Spleen (tissue), 11 donors: ENCODE data around the gene C19orf12. TPM values are rescaled to one million over a fixed set of nuclear protein-coding genes. Genes with fewer than 3 reads are reported as not detected.

Experiments
- DNase-seq: peaks from one replicate; pipeline ENCODE4 v3.0.0-alpha.2; 2020
- H3K27ac ChIP-seq, 8 donors: fragments of 200-600 bp; sonication (generic) in 7 of 8; 1 replicate in 4 of 8; 2 replicates in 4 of 8; pipeline versions ENCODE4 v1.5.0 to v1.8.0; 2016 to 2021; ENCODE audit warnings: inconsistent platforms in 4 of 8, mild to moderate bottlenecking in 4 of 8, moderate library complexity in 1 of 8
- H3K27me3 ChIP-seq, 7 donors: fragments of 200-600 bp; sonication (generic) in 6 of 7; replicated peaks in 1 of 7; 1 replicate in 4 of 7; 2 replicates in 3 of 7; pipeline versions ENCODE4 v1.5.0 to v1.8.0; 2016 to 2021; ENCODE audit warnings: inconsistent platforms in 3 of 7, mild to moderate bottlenecking in 1 of 7
- H3K36me3 ChIP-seq, 6 donors: fragments of 200-600 bp; sonication (generic) in 5 of 6; 1 replicate in 4 of 6; 2 replicates in 2 of 6; pipeline versions ENCODE4 v1.5.0 to v1.8.0; 2016 to 2021; ENCODE audit warnings: inconsistent platforms in 2 of 6
- H3K4me1 ChIP-seq, 6 donors: fragments of 200-600 bp; sonication (generic) in 5 of 6; 1 replicate in 3 of 6; 2 replicates in 3 of 6; pipeline versions ENCODE4 v1.5.0 to v1.8.0; 2016 to 2021; ENCODE audit warnings: inconsistent platforms in 3 of 6
- H3K4me3 ChIP-seq, 8 donors: fragments of 200-600 bp; sonication (generic) in 7 of 8; 1 replicate in 4 of 8; 2 replicates in 4 of 8; pipeline versions ENCODE4 v1.5.0 to v1.8.0; 2016 to 2021; ENCODE audit warnings: inconsistent platforms in 4 of 8, mild to moderate bottlenecking in 4 of 8, moderate library complexity in 2 of 8
- H3K9me3 ChIP-seq, 8 donors: fragments of 200-600 bp; sonication (generic) in 7 of 8; 1 replicate in 4 of 8; 2 replicates in 4 of 8; pipeline versions ENCODE4 v1.5.0 to v1.8.0; 2016 to 2021; ENCODE audit warnings: inconsistent platforms in 4 of 8
- CTCF ChIP-seq, 11 experiments: fragments of 200-600 bp in 7 of 11; fragments of 450-650 bp in 4 of 11; sonication (generic) in 4 of 11; IDR thresholded peaks in 8 of 11; conservative IDR thresholded peaks in 3 of 11; 1 replicate in 7 of 11; 2 replicates in 4 of 11; pipeline versions ENCODE4 v1.4.0 to v1.8.0; 2016 to 2021; ENCODE audit warnings: antibody characterized with exemption in 11 of 11, inconsistent platforms in 4 of 11, mild to moderate bottlenecking in 1 of 11
- POLR2A ChIP-seq, 3 donors: fragments of 450-650 bp; IDR thresholded peaks; one replicate each; pipeline ENCODE4 v1.5.1; 2017; ENCODE audit warnings: antibody characterized with exemption in 3 of 3, mild to moderate bottlenecking in 1 of 3
- POLR2AphosphoS5 ChIP-seq, 3 donors: sonication (generic); formaldehyde crosslinking; IDR thresholded peaks; one replicate each; pipeline ENCODE4 v1.5.1; 2017; ENCODE audit warnings: antibody characterized with exemption in 3 of 3
- WGBS, 5 donors: extraction: QIAGEN DNeasy Blood & Tissue Kit in 3 of 5; methylation state at CpG; one replicate each; pipeline versions ENCODE4 v1.1.5 to v1.1.7; 2013 to 2018; 5-methylcytosine and 5-hydroxymethylcytosine counted together
- intact Hi-C: fragments of 100-400 bp; cut with DNase I; formaldehyde crosslinking; loops from one replicate; pipeline ENCODE4 v1.15.0; 2023; ENCODE audit warnings: low total_unique reads
- polyA plus RNA-seq, 3 donors: library from polyadenylated mRNA; stranded (reverse); fragments of 200-250 nt; gene quantifications; one replicate each; pipeline ENCODE4 v1.2.1, GENCODE V29; 2013
- total RNA-seq, 7 donors: library from RNA; depleted of rRNA in 3 of 7; stranded (reverse); fragments of >200 nt in 3 of 7; fragmentation: NEBNext Ultra II Directional in 4 of 7; extraction: Animal tissue kit (Norgen Biotek cat#: 25700) in 4 of 7; gene quantifications; one replicate each; pipeline versions ENCODE4 v1.1.0 to v1.2.1, GENCODE V29; 2016 to 2021
- donor health status: healthy with polysubstance abuse.
- donor health status: DM: no; HTN: no; CAD: no; lungs with moderate emphysema.
- donor health status: DM: no; HTN: no; CAD: no.
- donor health status: Bipolar disorder and iron deficiency.
- donor health status: healthy.
- donor health status: DM: no; HTN: no; CAD: no.
- donor health status: DM: yes; HTN: yes; CAD: no.

C19orf12 gene
- total and polyA plus RNA-seq, 10 donors: 13.8 to 36.9 (median 27.5) TPM

GRCh38 chr19:29663861-29664752 lies 51.0 kb downstream of the C19orf12 start:
- no peaks in the 10 kb centered on the region for H3K36me3 ChIP-seq
- peaks cover 32 to 71% (median 57%) of the 10 kb centered on the region in 6 donors for H3K4me1 ChIP-seq
- WGBS, 5 donors: 85 to 92% (median 90%) methylated on average over 19 of the region's 19 CpGs
- no peaks in the 10 kb centered on the region for H3K9me3 ChIP-seq
- intact Hi-C loops: loop anchor here (10.0 kb wide), 2 partner anchors 49 to 51 kb away; partner anchors contain the start of gene C19orf12
- peak overlapping the region in 2 of 8 donors; percentile 89 for H3K4me3 ChIP-seq
- H3K27ac ChIP-seq: peak overlapping the region in 6 of 8 donors; percentile 52 to 93 (median 87)
- no peaks in the 10 kb centered on the region for H3K27me3 ChIP-seq
- no peak for DNase-seq
- TF ChIP-seq POLR2AphosphoS5 (IDR thresholded peaks at IDR 0.05) (no peak), CTCF (IDR thresholded peaks at IDR 0.05 in 8 of 11, conservative IDR thresholded peaks at IDR 0.05 in 3 of 11) (no peak), POLR2A (IDR thresholded peaks at IDR 0.05) (no peak)

GRCh38 chr19:29662604-29663404 lies 52.3 kb downstream of the C19orf12 start:
- DNase-seq: peak; percentile 78
- Histone ChIP-seq H3K27ac (peak overlapping the region in 6 of 8 donors; percentile 17 to 55 (median 30)), H3K9me3 (no peaks in the 10 kb centered on the region), H3K4me3 (no peak overlapping the region), H3K36me3 (no peaks in the 10 kb centered on the region), H3K4me1 (peaks cover 19 to 58% (median 44%) of the 10 kb centered on the region in 6 donors), H3K27me3 (no peaks in the 10 kb centered on the region)
- intact Hi-C loops: loop anchor here (10.0 kb wide), 2 partner anchors 48 to 52 kb away; partner anchors contain the start of gene C19orf12
- WGBS, 5 donors: 61 to 82% (median 76%) methylated on average over 15 to 17 of the region's 17 CpGs
- TF ChIP-seq POLR2AphosphoS5 (IDR thresholded peaks at IDR 0.05) (peak in 1 of 3 donors; percentile 36), POLR2A (IDR thresholded peaks at IDR 0.05) (no peak)

GRCh38 chr19:29662278-29662603 lies 52.8 kb downstream of the C19orf12 start:
- Histone ChIP-seq H3K4me1 (peaks cover 13 to 52% (median 39%) of the 10 kb centered on the region in 6 donors), H3K9me3 (no peaks in the 10 kb centered on the region), H3K4me3 (no peak overlapping the region), H3K36me3 (no peaks in the 10 kb centered on the region), H3K27me3 (no peaks in the 10 kb centered on the region), H3K27ac (peak overlapping the region in 5 of 8 donors; percentile 26 to 55 (median 33))
- no peak for TF ChIP-seq CTCF (IDR thresholded peaks at IDR 0.05 in 8 of 11, conservative IDR thresholded peaks at IDR 0.05 in 3 of 11)
- TF ChIP-seq POLR2A (IDR thresholded peaks at IDR 0.05): no peak
- no peak for TF ChIP-seq POLR2AphosphoS5 (IDR thresholded peaks at IDR 0.05)
- DNase-seq: no peak
- 44 to 71% (median 61%) methylated on average over 1 of the region's 1 CpG for WGBS, 5 donors
- intact Hi-C loops: loop anchor here (10.0 kb wide), 2 partner anchors 47 to 53 kb away; partner anchors contain the start of gene C19orf12

GRCh38 chr19:29660835-29661234 lies 54.2 kb downstream of the C19orf12 start:
- H3K27ac ChIP-seq: no peak overlapping the region
- no peaks in the 10 kb centered on the region for H3K27me3 ChIP-seq
- H3K4me3 ChIP-seq: no peak overlapping the region
- peaks cover 5 to 38% (median 24%) of the 10 kb centered on the region in 6 donors for H3K4me1 ChIP-seq
- DNase-seq: peak; percentile 17
- TF ChIP-seq CTCF (IDR thresholded peaks at IDR 0.05 in 8 of 11, conservative IDR thresholded peaks at IDR 0.05 in 3 of 11) (no peak), POLR2A (IDR thresholded peaks at IDR 0.05) (no peak), POLR2AphosphoS5 (IDR thresholded peaks at IDR 0.05) (no peak)
- no peaks in the 10 kb centered on the region for H3K36me3 ChIP-seq
- intact Hi-C loops: loop anchor here (10.0 kb wide), 2 partner anchors 46 to 54 kb away; partner anchors contain the start of gene C19orf12
- 68 to 84% (median 76%) methylated on average over 10 of the region's 10 CpGs for WGBS, 5 donors
- no peaks in the 10 kb centered on the region for H3K9me3 ChIP-seq
